GM19023 (cell line): Measurements from ENCODE around the gene MAP3K20.
"Not testable (repeated sequence)": the region's sequence is repeated elsewhere in the genome, so short reads cannot be mapped to it uniquely, and the experiment has no call there.

Experiments used
- ATAC-seq: cut with Tn5 transposase; IDR thresholded peaks from one replicate; pipeline ENCODE4 v1.9.1; 2021; ENCODE audit warnings: mild to moderate bottlenecking, moderate library complexity; ENCODE audit not compliant: unreplicated experiment

The MAP3K20 gene

GRCh38 chr2:173119069-173119807, 43.6 kb downstream of the MAP3K20 start:
- ATAC-seq = no peak

- ATAC-seq = no peak
These were observed 44.3 kb downstream of the MAP3K20 start for GRCh38 chr2:173119944-173120343.

- no peak for ATAC-seq
These were observed 47.3 kb downstream of the MAP3K20 start for GRCh38 chr2:173122936-173123335.

- no peak for ATAC-seq
These were observed 48.8 kb downstream of the MAP3K20 start for GRCh38 chr2:173124441-173124840.

GRCh38 chr2:173126819-173127218, 51.2 kb downstream of the MAP3K20 start:
- ATAC-seq = no peak

- not testable (repeated sequence) for ATAC-seq
These were observed 52.5 kb downstream of the MAP3K20 start for GRCh38 chr2:173128132-173128531.

GRCh38 chr2:173130496-173131465, 55.1 kb downstream of the MAP3K20 start:
- no peak for ATAC-seq

GRCh38 chr2:173132531-173132930, 56.9 kb downstream of the MAP3K20 start:
- ATAC-seq = no peak

GRCh38 chr2:173134703-173135102, 59.1 kb downstream of the MAP3K20 start:
- ATAC-seq = no peak

- ATAC-seq = no peak
These were observed 60.4 kb downstream of the MAP3K20 start for GRCh38 chr2:173136067-173136466.

- no peak for ATAC-seq
These were observed 61.0 kb downstream of the MAP3K20 start for GRCh38 chr2:173136599-173136998.

GRCh38 chr2:173137610-173138009, 62.0 kb downstream of the MAP3K20 start:
- no peak for ATAC-seq

GRCh38 chr2:173138962-173139361, 63.3 kb downstream of the MAP3K20 start:
- no peak for ATAC-seq

GRCh38 chr2:173141666-173142065, 66.0 kb downstream of the MAP3K20 start:
- ATAC-seq = no peak

- no peak for ATAC-seq
These were observed 69.8 kb downstream of the MAP3K20 start for GRCh38 chr2:173145454-173145853.

- no peak for ATAC-seq
These were observed 70.9 kb downstream of the MAP3K20 start for GRCh38 chr2:173146590-173146989.

GRCh38 chr2:173148520-173148919, 72.9 kb downstream of the MAP3K20 start:
- ATAC-seq = no peak

- ATAC-seq = no peak
These were observed 73.8 kb downstream of the MAP3K20 start for GRCh38 chr2:173149491-173149890.

GRCh38 chr2:173150087-173150486, 74.4 kb downstream of the MAP3K20 start:
- no peak for ATAC-seq

GRCh38 chr2:173150963-173151362, 75.3 kb downstream of the MAP3K20 start:
- ATAC-seq = no peak

- ATAC-seq = no peak
These were observed 76.2 kb downstream of the MAP3K20 start for GRCh38 chr2:173151671-173152401.
